ENCODE results near the gene CANX. TPM values are rescaled to one million over a fixed set of nuclear protein-coding genes. Genes with fewer than 3 reads are reported as not detected.
A peak's percentile ranks its signal among the peaks of the same experiment; 100 is the strongest.

Gene CANX
- total RNA-seq, 1 experiment from 2014 or later: 538 TPM

- Histone ChIP-seq H3K23me2 (ENCODE audit: insufficient read length, low read depth, low read length, poor library complexity, severe bottlenecking) (no peaks in the 10 kb centered on the region), H3K27me3 (ENCODE audit: insufficient read depth, low read length) (no peaks in the 10 kb centered on the region), H3K4me1 (ENCODE audit: insufficient read depth, low read length) (no peaks in the 10 kb centered on the region), H3K9ac (ENCODE audit: extremely low read depth, insufficient read length, low read length) (no peak overlapping the region), H3K9me3 (ENCODE audit: control insufficient read depth, low read depth, low read length) (no peaks in the 10 kb centered on the region), H2AK5ac (ENCODE audit: insufficient read length, low read length) (no peak overlapping the region), H2BK12ac (ENCODE audit: insufficient read length, low read depth, low read length) (no peak overlapping the region), H4K91ac (ENCODE audit: insufficient read length, low read depth, low read length) (no peak overlapping the region), H2BK20ac (ENCODE audit: low read depth, low read length, poor library complexity, severe bottlenecking) (no peak overlapping the region), H4K5ac (ENCODE audit: insufficient read length, low read depth, low read length) (no peak overlapping the region), H3K23ac (ENCODE audit: insufficient read length, low read depth, low read length) (no peak overlapping the region), H3K4ac (ENCODE audit: low read depth, low read length) (no peak overlapping the region), H2AFZ (ENCODE audit: low read length) (no peak overlapping the region), H3K79me1 (ENCODE audit: insufficient read depth, low read depth, low read length, poor library complexity, severe bottlenecking) (peaks cover 11% of the 10 kb centered on the region), H3K14ac (ENCODE audit: insufficient read depth, low read length) (no peak overlapping the region), H4K20me1 (ENCODE audit: control insufficient read depth, insufficient read depth, insufficient read length) (peaks cover 2% of the 10 kb centered on the region), H2BK15ac (ENCODE audit: low read depth, low read length) (no peak overlapping the region), H3K27ac (ENCODE audit: insufficient read length, low read depth, low read length) (no peak overlapping the region), H3T11ph (ENCODE audit: low read length) (no peak overlapping the region), H2BK5ac (ENCODE audit: insufficient read length, low read length) (no peak overlapping the region), H3K79me2 (ENCODE audit: insufficient read depth, low read length) (peaks cover 5% of the 10 kb centered on the region; the same call in 1 of the 2 replicates), H2BK120ac (ENCODE audit: low read depth, low read length, poor library complexity, severe bottlenecking) (no peak overlapping the region), H3K18ac (ENCODE audit: insufficient read length, low read depth, low read length) (no peak overlapping the region), H3K56ac (ENCODE audit: insufficient read length, low read depth, low read length) (no peak overlapping the region), H3K4me2 (ENCODE audit: insufficient read depth, insufficient read length, low read length) (no peak overlapping the region), H4K8ac (replicated peaks; ENCODE audit: insufficient read length, low read depth, low read length) (no peak overlapping the region)
- WGBS (ENCODE audit: extremely low coverage, insufficient read length, low lambda C conversion rate): no CpG with 5 or more reads among the region's 9 CpGs
- Mint-ChIP-seq H3K27ac (peak overlapping the region in 1 of 3 experiments; percentile 41; a peak in 2 of 7 replicates), H3K36me3 (ENCODE audit: insufficient read depth in 1 of 3, low read depth in 3 of 3) (peaks cover 41 to 73% (median 71%) of the 10 kb centered on the region in 3 experiments; a peak in 6 of 7 replicates), H3K4me1 (peaks cover 17 to 20% of the 10 kb centered on the region in 2 experiments), H3K9me3 (no peaks in the 10 kb centered on the region), H3K4me3 (no peak overlapping the region), H3K27me3 (ENCODE audit: low read depth) (no peaks in the 10 kb centered on the region)
- TF ChIP-seq, protein P1, sequence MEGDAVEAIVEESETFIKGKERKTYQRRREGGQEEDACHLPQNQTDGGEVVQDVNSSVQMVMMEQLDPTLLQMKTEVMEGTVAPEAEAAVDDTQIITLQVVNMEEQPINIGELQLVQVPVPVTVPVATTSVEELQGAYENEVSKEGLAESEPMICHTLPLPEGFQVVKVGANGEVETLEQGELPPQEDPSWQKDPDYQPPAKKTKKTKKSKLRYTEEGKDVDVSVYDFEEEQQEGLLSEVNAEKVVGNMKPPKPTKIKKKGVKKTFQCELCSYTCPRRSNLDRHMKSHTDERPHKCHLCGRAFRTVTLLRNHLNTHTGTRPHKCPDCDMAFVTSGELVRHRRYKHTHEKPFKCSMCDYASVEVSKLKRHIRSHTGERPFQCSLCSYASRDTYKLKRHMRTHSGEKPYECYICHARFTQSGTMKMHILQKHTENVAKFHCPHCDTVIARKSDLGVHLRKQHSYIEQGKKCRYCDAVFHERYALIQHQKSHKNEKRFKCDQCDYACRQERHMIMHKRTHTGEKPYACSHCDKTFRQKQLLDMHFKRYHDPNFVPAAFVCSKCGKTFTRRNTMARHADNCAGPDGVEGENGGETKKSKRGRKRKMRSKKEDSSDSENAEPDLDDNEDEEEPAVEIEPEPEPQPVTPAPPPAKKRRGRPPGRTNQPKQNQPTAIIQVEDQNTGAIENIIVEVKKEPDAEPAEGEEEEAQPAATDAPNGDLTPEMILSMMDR (conservative IDR thresholded peaks at IDR 0.05): no peak
- DNase-seq: no peak
These were observed 68.8 kb downstream of the CANX start for GRCh38 chr5:179767496-179768100.
